ENCODE data around the gene PLEKHM2. TPM values are rescaled to one million over a fixed set of nuclear protein-coding genes. Genes with fewer than 3 reads are reported as not detected.

The PLEKHM2 gene
- total and polyA plus RNA-seq, 8 donors = 22.9 to 39.6 (median 33.3) TPM

DNA sequence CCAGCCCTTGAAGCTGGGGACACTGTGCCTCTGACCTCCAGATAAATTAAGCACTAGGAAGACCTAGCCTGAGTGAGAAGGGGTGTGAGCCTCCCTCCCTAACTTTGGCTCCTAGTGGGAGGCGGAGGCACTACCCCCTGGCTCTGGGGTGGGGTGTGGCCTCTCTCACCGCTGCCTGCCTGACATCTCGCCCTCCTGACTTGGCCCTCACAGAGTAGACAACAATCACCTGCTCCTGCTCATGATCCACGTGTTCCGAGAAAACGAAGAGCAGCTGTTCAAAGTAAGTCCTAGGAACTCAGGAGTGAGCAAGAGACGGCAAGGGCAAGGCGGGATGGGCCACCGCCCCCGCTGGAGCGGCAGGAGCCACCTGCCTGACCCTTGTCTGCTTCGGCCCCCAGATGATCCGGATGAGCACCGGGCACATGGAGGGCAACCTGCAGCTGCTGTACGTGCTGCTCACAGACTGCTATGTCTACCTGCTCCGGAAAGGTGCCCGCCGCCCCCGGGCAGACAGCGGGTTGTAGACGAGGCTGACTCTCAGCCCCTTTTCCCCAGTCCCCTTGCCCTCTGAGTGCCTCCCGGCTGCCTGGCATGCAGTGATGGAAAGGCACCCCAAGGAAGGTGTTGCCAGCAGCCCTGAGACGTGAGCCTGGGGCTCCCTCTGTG, 43.9 kb downstream of the PLEKHM2 start:
- ATAC-seq = no peak
- no peaks in the 10 kb centered on the region for H3K4me1 ChIP-seq
- H3K4me3 ChIP-seq = no peak overlapping the region
- no peak overlapping the region for H3K27ac ChIP-seq
- intact Hi-C loops (cut with DNase I) = no loop called here
- H3K36me3 ChIP-seq = peaks cover 6 to 48% (median 26%) of the 10 kb centered on the region in 3 donors
- TF ChIP-seq, protein P1, sequence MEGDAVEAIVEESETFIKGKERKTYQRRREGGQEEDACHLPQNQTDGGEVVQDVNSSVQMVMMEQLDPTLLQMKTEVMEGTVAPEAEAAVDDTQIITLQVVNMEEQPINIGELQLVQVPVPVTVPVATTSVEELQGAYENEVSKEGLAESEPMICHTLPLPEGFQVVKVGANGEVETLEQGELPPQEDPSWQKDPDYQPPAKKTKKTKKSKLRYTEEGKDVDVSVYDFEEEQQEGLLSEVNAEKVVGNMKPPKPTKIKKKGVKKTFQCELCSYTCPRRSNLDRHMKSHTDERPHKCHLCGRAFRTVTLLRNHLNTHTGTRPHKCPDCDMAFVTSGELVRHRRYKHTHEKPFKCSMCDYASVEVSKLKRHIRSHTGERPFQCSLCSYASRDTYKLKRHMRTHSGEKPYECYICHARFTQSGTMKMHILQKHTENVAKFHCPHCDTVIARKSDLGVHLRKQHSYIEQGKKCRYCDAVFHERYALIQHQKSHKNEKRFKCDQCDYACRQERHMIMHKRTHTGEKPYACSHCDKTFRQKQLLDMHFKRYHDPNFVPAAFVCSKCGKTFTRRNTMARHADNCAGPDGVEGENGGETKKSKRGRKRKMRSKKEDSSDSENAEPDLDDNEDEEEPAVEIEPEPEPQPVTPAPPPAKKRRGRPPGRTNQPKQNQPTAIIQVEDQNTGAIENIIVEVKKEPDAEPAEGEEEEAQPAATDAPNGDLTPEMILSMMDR (IDR thresholded peaks at IDR 0.05) = no peak
- no peak for FAIRE-seq
- WGBS, 2 donors = 95 to 96% methylated on average over 23 of the region's 23 CpGs
- H3K9me3 ChIP-seq = no peaks in the 10 kb centered on the region
- no peaks in the 10 kb centered on the region for H3K27me3 ChIP-seq
- no peak for DNase-seq

DNA sequence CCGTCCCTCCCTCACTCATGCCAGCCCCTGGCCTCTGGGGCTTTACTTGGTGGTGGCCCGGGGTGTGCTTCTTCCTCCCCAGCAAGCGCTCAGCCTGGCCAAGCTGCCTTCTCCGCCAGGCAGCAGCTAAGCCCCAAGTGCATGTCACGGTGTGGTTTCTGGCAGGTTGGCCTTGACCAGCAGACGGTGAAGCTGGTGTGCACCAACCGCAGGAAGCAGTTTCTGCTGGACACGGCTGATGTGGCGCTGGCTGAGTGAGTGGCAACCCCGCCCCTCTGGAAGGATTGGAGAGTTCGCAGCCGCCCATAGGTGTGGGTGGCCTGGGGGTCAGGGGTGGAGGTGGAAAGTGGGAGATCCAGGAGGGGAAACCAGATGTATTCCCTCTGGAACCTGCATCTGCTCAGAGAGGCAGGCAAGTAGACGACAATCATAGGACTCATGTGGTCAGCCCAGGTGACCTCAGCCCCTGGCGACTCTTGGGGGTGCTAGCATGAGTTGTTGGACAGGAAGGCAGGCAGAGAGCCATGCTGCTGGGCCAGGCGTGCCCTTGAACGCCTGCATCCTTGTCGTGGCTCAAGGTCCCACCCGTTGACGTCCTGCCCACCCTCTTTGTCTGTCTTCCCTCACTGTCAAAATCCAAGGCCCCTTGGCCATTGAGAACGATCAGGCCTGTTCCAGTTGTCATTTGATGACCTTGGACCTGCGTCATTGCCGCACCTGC, 45.0 kb downstream of the PLEKHM2 start:
- H3K36me3 ChIP-seq = peaks cover 6 to 45% (median 34%) of the 10 kb centered on the region in 3 donors
- TF ChIP-seq, protein P1 (IDR thresholded peaks at IDR 0.05) = no peak
- H3K9me3 ChIP-seq = no peaks in the 10 kb centered on the region
- H3K27me3 ChIP-seq = no peaks in the 10 kb centered on the region
- H3K4me1 ChIP-seq = no peaks in the 10 kb centered on the region
- DNase-seq = peak in 2 of 6 donors; percentile 54 to 56
- no peak for FAIRE-seq
- intact Hi-C loops (cut with DNase I) = no loop called here
- no peak overlapping the region for H3K27ac ChIP-seq
- WGBS, 2 donors = 57 to 71% methylated on average over 22 of the region's 22 CpGs
- ATAC-seq = peak in 2 of 4 donors; percentile 53 to 72
- H3K4me3 ChIP-seq = no peak overlapping the region

DNA sequence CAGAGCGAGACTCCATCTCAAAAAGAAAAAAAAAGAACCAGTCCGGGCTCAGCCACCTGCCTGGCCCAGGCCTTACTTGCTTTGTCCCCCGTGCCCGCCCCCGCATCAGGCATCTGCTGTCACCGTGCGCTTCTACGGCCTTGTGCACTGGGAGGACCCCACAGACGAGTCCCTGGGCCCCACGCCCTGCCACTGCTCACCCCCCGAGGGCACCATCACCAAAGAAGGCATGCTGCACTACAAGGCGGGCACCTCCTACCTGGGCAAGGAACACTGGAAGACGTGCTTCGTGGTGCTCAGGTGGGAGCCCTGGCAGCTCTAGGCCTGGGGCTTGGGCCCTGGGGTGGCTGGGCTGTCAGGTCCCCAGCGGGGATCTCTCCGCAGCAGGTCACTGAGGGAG, 46.3 kb downstream of the PLEKHM2 start:
- no peak overlapping the region for H3K27ac ChIP-seq
- peaks cover 8 to 11% (median 9%) of the 10 kb centered on the region in 3 donors for H3K4me1 ChIP-seq
- no peak for FAIRE-seq
- intact Hi-C loops (cut with DNase I) = loop anchor here in 1 of 3 donors (10.0 kb wide), 1 partner anchor 136 kb away; no protein-coding TSS in a partner anchor
- TF ChIP-seq, protein P1 (IDR thresholded peaks at IDR 0.05) = no peak
- 96% methylated on average over 16 of the region's 16 CpGs for WGBS, 2 donors
- no peaks in the 10 kb centered on the region for H3K9me3 ChIP-seq
- H3K36me3 ChIP-seq = peaks cover 6 to 41% (median 34%) of the 10 kb centered on the region in 3 donors
- no peaks in the 10 kb centered on the region for H3K27me3 ChIP-seq
- DNase-seq = no peak
- no peak for ATAC-seq
- no peak overlapping the region for H3K4me3 ChIP-seq

DNA sequence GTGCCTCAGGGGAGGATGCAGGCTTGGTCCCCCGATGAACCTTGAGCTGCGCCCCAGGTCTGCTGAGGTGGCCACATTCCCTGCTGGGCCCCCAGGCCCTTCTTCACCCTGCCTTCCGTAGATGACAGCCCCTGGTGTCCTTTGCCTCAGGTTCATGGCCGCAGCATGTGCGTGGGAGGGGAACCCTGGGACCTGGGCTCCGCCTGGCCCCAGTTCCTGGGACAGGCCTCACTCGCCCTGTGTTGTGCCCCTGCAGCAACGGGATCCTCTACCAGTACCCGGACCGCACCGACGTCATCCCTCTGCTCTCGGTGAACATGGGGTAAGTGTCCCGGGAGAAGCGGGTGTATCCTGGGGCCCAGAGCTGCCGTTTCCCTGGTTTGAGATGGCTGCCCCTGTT, 46.8 kb downstream of the PLEKHM2 start:
- DNase-seq (no peak), FAIRE-seq (no peak), ATAC-seq (no peak)
- Histone ChIP-seq H3K4me3 (no peak overlapping the region), H3K27ac (no peak overlapping the region), H3K9me3 (no peaks in the 10 kb centered on the region), H3K27me3 (no peaks in the 10 kb centered on the region), H3K36me3 (peaks cover 6 to 35% (median 34%) of the 10 kb centered on the region in 3 donors), H3K4me1 (peaks cover 11 to 16% (median 13%) of the 10 kb centered on the region in 3 donors)
- TF ChIP-seq, protein P1 (IDR thresholded peaks at IDR 0.05) = no peak
- WGBS, 2 donors = 92 to 93% methylated on average over 16 of the region's 16 CpGs
- intact Hi-C loops (cut with DNase I) = loop anchor here in 1 of 3 donors (10.0 kb wide), 1 partner anchor 136 kb away; no protein-coding TSS in a partner anchor

Data from pancreas (tissue), 10 donors.